Tibial artery (tissue), 4 donors: Measurements from ENCODE around the gene RPRD1B.

Source experiments
- DNase-seq, 2 donors: peaks; one replicate each; pipeline ENCODE4 v3.0.0-alpha.2; 2019
- H3K27ac ChIP-seq, 2 donors: fragments of 200-600 bp; sonication (generic) in 1 of 2; 1 replicate in 1 of 2; 2 replicates in 1 of 2; pipeline ENCODE4 v1.5.1; 2018 to 2019; ENCODE audit warnings: mild to moderate bottlenecking in 1 of 2
- H3K27me3 ChIP-seq, 2 donors: fragments of 200-600 bp; sonication (generic) in 1 of 2; one replicate each; pipeline versions ENCODE4 v1.5.1 to v1.6.0; 2016 to 2019
- H3K36me3 ChIP-seq, 3 donors: fragments of 200-600 bp; sonication (generic) in 2 of 3; one replicate each; pipeline ENCODE4 v1.5.1; 2016 to 2019; ENCODE audit warnings: mild to moderate bottlenecking in 2 of 3
- H3K4me1 ChIP-seq, 4 donors: fragments of 200-600 bp; sonication (generic) in 2 of 4; 1 replicate in 3 of 4; 2 replicates in 1 of 4; pipeline ENCODE4 v1.5.1; 2016 to 2019
- H3K4me3 ChIP-seq, 2 donors: fragments of 200-600 bp; sonication (generic) in 1 of 2; 1 replicate in 1 of 2; 2 replicates in 1 of 2; pipeline ENCODE4 v1.5.1; 2018 to 2019; ENCODE audit warnings: mild to moderate bottlenecking in 2 of 2
- H3K9me3 ChIP-seq, 3 donors: fragments of 200-600 bp; sonication (generic) in 1 of 3; one replicate each; pipeline ENCODE4 v1.5.1; 2016 to 2019
- CTCF ChIP-seq, 2 experiments: fragments of 200-600 bp in 1 of 2; fragments of 450-650 bp in 1 of 2; IDR thresholded peaks; one replicate each; pipeline ENCODE4 v1.5.1; 2017 to 2019; ENCODE audit warnings: antibody characterized with exemption in 2 of 2, mild to moderate bottlenecking in 1 of 2, moderate library complexity in 1 of 2
- intact Hi-C: fragments of 100-400 bp; cut with DNase I; formaldehyde crosslinking; loops from one replicate; pipeline ENCODE4 v1.15.0; 2023; ENCODE audit warnings: low total_unique reads

The RPRD1B gene

GRCh38 chr20:38139156-38139912 lies 105.8 kb downstream of the RPRD1B start:
- Histone ChIP-seq H3K27ac (peak overlapping the region in 1 of 2 donors; percentile 23), H3K4me1 (peaks cover 10 to 39% (median 29%) of the 10 kb centered on the region in 4 donors), H3K36me3 (peaks cover 73 to 88% (median 73%) of the 10 kb centered on the region in 3 donors), H3K9me3 (no peaks in the 10 kb centered on the region), H3K27me3 (no peaks in the 10 kb centered on the region), H3K4me3 (no peak overlapping the region)
- TF ChIP-seq CTCF (IDR thresholded peaks at IDR 0.05), result no peak
- peak; percentile 9 to 58 for DNase-seq
- intact Hi-C loops, result no loop called here

- Histone ChIP-seq H3K9me3 (no peaks in the 10 kb centered on the region), H3K36me3 (peaks cover 73 to 80% (median 73%) of the 10 kb centered on the region in 3 donors), H3K27me3 (no peaks in the 10 kb centered on the region), H3K27ac (peak overlapping the region in 1 of 2 donors; percentile 22), H3K4me1 (peaks cover 10 to 39% (median 28%) of the 10 kb centered on the region in 4 donors), H3K4me3 (no peak overlapping the region)
- peak; percentile 16 to 44 for DNase-seq
- intact Hi-C loops, result no loop called here
- TF ChIP-seq CTCF (IDR thresholded peaks at IDR 0.05), result no peak
Observed at GRCh38 chr20:38139977-38140753, 106.6 kb downstream of the RPRD1B start.

- H3K36me3 ChIP-seq, result peaks cover 69 to 78% (median 71%) of the 10 kb centered on the region in 3 donors
- H3K27ac ChIP-seq, result peak overlapping the region; percentile 84 to 87
- intact Hi-C loops, result no loop called here
- H3K4me3 ChIP-seq, result no peak overlapping the region
- no peaks in the 10 kb centered on the region for H3K9me3 ChIP-seq
- H3K4me1 ChIP-seq, result peaks cover 10 to 36% (median 28%) of the 10 kb centered on the region in 4 donors
- H3K27me3 ChIP-seq, result no peaks in the 10 kb centered on the region
- TF ChIP-seq CTCF (IDR thresholded peaks at IDR 0.05), result no peak
- DNase-seq, result peak in 1 of 2 donors; percentile 57
Observed at GRCh38 chr20:38141204-38141888, 107.8 kb downstream of the RPRD1B start.
